SK-N-SH (cell line): ENCODE measurements around the gene SH3GLB2. TPM values are rescaled to one million over a fixed set of nuclear protein-coding genes. Genes with fewer than 3 reads are reported as not detected.

Experiments
- CTCF ChIA-PET: fragments of 300-600, 350-600 bp; formaldehyde crosslinking; extraction: SDS; loops from one replicate; lab custom pipeline; 2021; lab: Yijun Ruan, JAX
- POLR2A ChIA-PET: fragments of 350-600 bp; sonication (Branson Sonifier 250); formaldehyde crosslinking; extraction: SDS; loops from one replicate; lab custom pipeline; 2020; ENCODE audit warnings: antibody characterized with exemption, inconsistent platforms; lab: Yijun Ruan, JAX
- DNase-seq: peaks from one replicate; pipeline ENCODE4 v3.0.0; 2012
- H2AFZ ChIP-seq: fragments of 200-600 bp; sonication (generic); 2 replicates; pipeline ENCODE4 v1.8.1; 2016; ENCODE audit warnings: antibody characterized with exemption, mild to moderate bottlenecking, low read depth
- H3F3A ChIP-seq: fragments of 200-600 bp; sonication (generic); replicated peaks from 2 replicates; pipeline ENCODE3; 2016; ENCODE audit warnings: antibody characterized with exemption, mild to moderate bottlenecking; ENCODE audit not compliant: insufficient read depth
- H3K27ac ChIP-seq, 2 experiments: fragments of 200-500 bp in 1 of 2; fragments of 200-600 bp in 1 of 2; sonication (Bioruptor generic) in 1 of 2; sonication (generic), shearing (Covaris generic) in 1 of 2; 2 replicates each; pipeline versions ENCODE4 v1.5.1 to v1.6.1; 2014 to 2016; ENCODE audit warnings: low read depth in 2 of 2, inconsistent platforms in 1 of 2, low read length in 1 of 2, mild to moderate bottlenecking in 1 of 2, mixed read lengths in 1 of 2
- H3K27me3 ChIP-seq: fragments of 200-600 bp; sonication (generic), shearing (Covaris generic); 2 replicates; pipeline ENCODE4 v1.6.1; 2016; ENCODE audit warnings: mixed run types; ENCODE audit not compliant: insufficient read depth
- H3K36me3 ChIP-seq, 2 experiments: fragments of 200-500 bp in 1 of 2; fragments of 200-600 bp in 1 of 2; sonication (Bioruptor generic) in 1 of 2; sonication (generic) in 1 of 2; replicated peaks in 1 of 2; 2 replicates each; pipeline versions ENCODE3 to v1.5.1; 2014 to 2016; ENCODE audit warnings: low read length in 1 of 2, mild to moderate bottlenecking in 1 of 2; ENCODE audit not compliant: insufficient read depth in 2 of 2, control insufficient read depth in 1 of 2
- H3K4me1 ChIP-seq, 2 experiments: fragments of 200-500 bp in 1 of 2; fragments of 200-600 bp in 1 of 2; sonication (Bioruptor generic) in 1 of 2; sonication (generic), shearing (Covaris generic) in 1 of 2; 2 replicates each; pipeline versions ENCODE4 v1.5.1 to v1.6.1; 2014 to 2016; ENCODE audit warnings: low read depth in 1 of 2, low read length in 1 of 2, mixed run types in 1 of 2; ENCODE audit not compliant: insufficient read depth in 2 of 2, control insufficient read depth in 1 of 2
- H3K4me2 ChIP-seq: fragments of 200-600 bp; sonication (generic), shearing (Covaris generic); 2 replicates; pipeline ENCODE4 v1.6.1; 2017; ENCODE audit warnings: mixed run types
- H3K4me3 ChIP-seq, 2 experiments: fragments of 200-500 bp in 1 of 2; fragments of 200-600 bp in 1 of 2; sonication (Bioruptor generic) in 1 of 2; sonication (generic), shearing (Covaris generic) in 1 of 2; 2 replicates each; pipeline versions ENCODE4 v1.5.1 to v1.8.1; 2014 to 2016; ENCODE audit warnings: low read depth in 2 of 2, inconsistent platforms in 1 of 2, low read length in 1 of 2, mild to moderate bottlenecking in 1 of 2, mixed read lengths in 1 of 2, moderate library complexity in 1 of 2
- H3K79me2 ChIP-seq: fragments of 200-600 bp; sonication (generic); 2 replicates; pipeline ENCODE4 v1.8.1; 2017; ENCODE audit warnings: mild to moderate bottlenecking; ENCODE audit not compliant: insufficient read depth
- H3K9ac ChIP-seq: fragments of 200-600 bp; sonication (generic); 2 replicates; pipeline ENCODE4 v1.6.1; 2017; ENCODE audit warnings: mixed run types
- H3K9me2 ChIP-seq: fragments of 200-600 bp; sonication (generic); 2 replicates; pipeline ENCODE4 v1.6.1; 2017; ENCODE audit warnings: mixed run types
- H3K9me3 ChIP-seq: fragments of 200-600 bp; sonication (generic); 2 replicates; pipeline ENCODE4 v1.6.1; 2017; ENCODE audit warnings: mixed run types, mild to moderate bottlenecking, moderate library complexity
- H4K20me1 ChIP-seq: fragments of 200-600 bp; sonication (generic); 2 replicates; pipeline ENCODE4 v1.6.1; 2017; ENCODE audit warnings: mild to moderate bottlenecking, mixed run types; ENCODE audit not compliant: insufficient read depth
- CTCF ChIP-seq: fragments of 200-600 bp; sonication (generic); IDR thresholded peaks from 2 replicates; pipeline ENCODE4 v1.6.1; 2017; ENCODE audit warnings: antibody characterized with exemption, mild to moderate bottlenecking, moderate library complexity
- EZH2phosphoT487 ChIP-seq: fragments of 200-600 bp; sonication (generic); IDR thresholded peaks from 2 replicates; pipeline ENCODE4 v1.6.1; 2017; ENCODE audit warnings: low read depth, mixed run types, mild to moderate bottlenecking, antibody characterized with exemption, moderate library complexity, borderline replicate concordance
- JUND ChIP-seq: IDR thresholded peaks from 2 replicates; pipeline ENCODE4 v1.4.0; 2012
- POLR2AphosphoS5 ChIP-seq: IDR thresholded peaks from 2 replicates; pipeline ENCODE4 v1.6.1; 2012; ENCODE audit warnings: low read depth, low read length
- RAD21 ChIP-seq: IDR thresholded peaks from 2 replicates; pipeline ENCODE4 v1.6.1; 2012; ENCODE audit warnings: mild to moderate bottlenecking, low read length
- RCOR1 ChIP-seq: fragments of 150-350 bp; IDR thresholded peaks from 2 replicates; pipeline ENCODE4 v1.6.1; 2017; ENCODE audit warnings: antibody characterized with exemption, low read length
- RFX5 ChIP-seq: IDR thresholded peaks from 2 replicates; pipeline ENCODE4 v1.6.1; 2012; ENCODE audit warnings: mild to moderate bottlenecking, improper control_type of control experiment, low read length
- RXRA ChIP-seq: IDR thresholded peaks from 2 replicates; pipeline ENCODE4 v1.4.0; 2012; ENCODE audit warnings: low read depth, mild to moderate bottlenecking, borderline replicate concordance
- SIN3A ChIP-seq: IDR thresholded peaks from 2 replicates; pipeline ENCODE4 v1.6.1; 2012; ENCODE audit warnings: low read depth, mild to moderate bottlenecking, low read length, moderate library complexity, borderline replicate concordance
- SMC3 ChIP-seq: IDR thresholded peaks from 2 replicates; pipeline ENCODE4 v1.6.1; 2012; ENCODE audit warnings: low read depth, low read length, improper control_type of control experiment
- TAF1 ChIP-seq: IDR thresholded peaks from 2 replicates; pipeline ENCODE4 v1.6.1; 2012; ENCODE audit warnings: low read depth, mild to moderate bottlenecking, low read length, moderate library complexity, borderline replicate concordance
- USF2 ChIP-seq: fragments of 150-350 bp; IDR thresholded peaks from 2 replicates; pipeline ENCODE4 v1.6.1; 2017; ENCODE audit warnings: antibody characterized with exemption, low read length, low read depth, borderline replicate concordance
- YY1 ChIP-seq: IDR thresholded peaks from 2 replicates; pipeline ENCODE4 v1.4.0; 2012; ENCODE audit warnings: low read depth, mild to moderate bottlenecking
- WGBS: methylation state at CpG from one replicate; pipeline ENCODE4 v1.1.6; 2017; ENCODE audit warnings: low lambda C conversion rate; 5-methylcytosine and 5-hydroxymethylcytosine counted together
- polyA plus RNA-seq, 3 experiments: library from polyadenylated mRNA; depleted of rRNA; stranded (reverse); fragments of >200 nt; gene quantifications; 2 replicates each; pipeline ENCODE4 v1.2.3, GENCODE V29; 2012
- TF ChIP-seq, protein P1 (sequence below): IDR thresholded peaks from 2 replicates; pipeline ENCODE4 v1.4.0; 2012; ENCODE audit warnings: low read depth

SH3GLB2 gene
- polyA plus RNA-seq, 1 of the 3 experiments (the other 2 are of a cell fraction) = 94.4 TPM

DNA sequence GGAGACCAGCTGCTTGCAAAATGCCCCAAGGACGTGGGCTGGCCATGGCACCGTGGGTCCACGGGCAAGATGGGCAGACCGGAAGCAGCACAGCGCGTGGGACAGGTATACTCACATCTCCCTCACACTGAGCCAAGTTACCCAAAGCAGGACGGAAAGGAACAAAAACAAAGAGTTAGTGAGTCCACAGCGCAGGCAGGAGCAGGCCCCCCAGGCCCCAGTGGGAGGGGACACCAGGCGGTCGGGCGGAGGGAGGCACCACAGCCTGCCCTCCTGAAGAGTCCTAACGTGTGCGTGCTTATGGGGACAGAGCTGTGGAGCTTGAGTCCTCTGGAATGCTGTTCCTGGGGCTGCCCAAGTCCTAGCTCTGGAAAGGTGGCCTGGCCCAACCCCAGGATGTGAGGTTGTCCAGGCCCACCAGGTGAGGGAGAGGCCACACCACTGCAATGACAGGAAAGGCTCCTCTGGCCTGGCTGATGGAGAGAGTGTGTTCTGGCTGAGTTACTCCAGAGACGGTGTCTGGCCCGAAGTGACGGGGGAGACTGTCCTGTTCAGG is 15.2 kb downstream of the SH3GLB2 start:
- H3K4me2 ChIP-seq = no peak overlapping the region
- ChIA-PET POLR2A (interaction anchor here (1.4 kb wide), 1 partner anchor 9 kb away, joined by 4 read pairs; no protein-coding TSS in a partner anchor), CTCF (interaction anchor here (1.0 kb wide), 1 partner anchor 10 kb away, joined by 3 read pairs; no protein-coding TSS in a partner anchor)
- H3K9me3 ChIP-seq = no peaks in the 10 kb centered on the region
- H3K36me3 ChIP-seq = peaks cover 7 to 45% of the 10 kb centered on the region in 2 experiments
- H3K9ac ChIP-seq = no peak overlapping the region
- no peak overlapping the region for H2AFZ ChIP-seq
- WGBS = 97% methylated on average over 13 of the region's 16 CpGs
- no peaks in the 10 kb centered on the region for H3K27me3 ChIP-seq
- H3K79me2 ChIP-seq = no peaks in the 10 kb centered on the region
- H4K20me1 ChIP-seq = no peaks in the 10 kb centered on the region
- H3K4me1 ChIP-seq = no peaks in the 10 kb centered on the region; a peak in 1 of 4 replicates
- TF ChIP-seq USF2 (no peak), JUND (no peak), RCOR1 (no peak), POLR2AphosphoS5 (no peak), SIN3A (no peak), YY1 (no peak), TAF1 (no peak), SMC3 (no peak)
- H3K4me3 ChIP-seq = no peak overlapping the region
- H3F3A ChIP-seq = peaks cover 5% of the 10 kb centered on the region
- H3K9me2 ChIP-seq = no peaks in the 10 kb centered on the region
- no peak for DNase-seq
- no peak overlapping the region for H3K27ac ChIP-seq

DNA sequence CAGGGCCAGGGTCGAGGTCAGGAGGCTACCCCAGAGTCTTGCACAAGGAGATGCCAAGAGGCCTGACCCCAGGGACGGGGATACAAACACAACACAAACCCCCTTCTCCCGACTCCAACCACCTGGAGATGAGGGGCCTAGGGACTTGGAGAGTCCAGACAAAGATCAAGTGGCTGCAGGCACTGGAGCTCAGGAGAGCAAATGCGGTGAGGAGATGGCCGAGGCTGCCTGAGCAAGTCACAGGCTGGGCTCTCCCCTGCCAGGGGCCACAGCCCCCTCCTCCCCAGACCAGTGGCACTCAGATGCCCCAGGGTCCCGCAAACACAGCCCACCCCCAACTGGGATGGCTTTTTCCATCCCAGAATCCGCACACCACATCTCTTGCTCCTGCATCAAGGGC is 15.8 kb downstream of the SH3GLB2 start:
- 82% methylated on average over 5 of the region's 7 CpGs for WGBS
- Histone ChIP-seq H3K4me3 (no peak overlapping the region), H3K79me2 (no peaks in the 10 kb centered on the region), H2AFZ (no peak overlapping the region), H3K27me3 (no peaks in the 10 kb centered on the region), H3K27ac (no peak overlapping the region; a peak in 1 of 4 replicates), H3K9me3 (no peaks in the 10 kb centered on the region), H3K4me1 (no peaks in the 10 kb centered on the region; a peak in 1 of 4 replicates), H3K9ac (no peak overlapping the region), H4K20me1 (no peaks in the 10 kb centered on the region), H3K36me3 (peaks cover 6 to 52% of the 10 kb centered on the region in 2 experiments), H3F3A (peaks cover 7% of the 10 kb centered on the region), H3K9me2 (no peaks in the 10 kb centered on the region), H3K4me2 (no peak overlapping the region)
- TF ChIP-seq USF2 = no peak
- ChIA-PET POLR2A (interaction anchor here (1.4 kb wide), 1 partner anchor 10 kb away, joined by 4 read pairs; no protein-coding TSS in a partner anchor), CTCF (interaction anchor here (1.0 kb wide), 1 partner anchor 10 kb away, joined by 3 read pairs; no protein-coding TSS in a partner anchor)
- DNase-seq = no peak

GRCh38 chr9:129011761-129012181 is 16.4 kb downstream of the SH3GLB2 start:
- H3K4me1 ChIP-seq = no peaks in the 10 kb centered on the region; a peak in 1 of 4 replicates
- CTCF ChIA-PET = interaction anchor here (1.0 kb wide), 1 partner anchor 11 kb away, joined by 3 read pairs; no protein-coding TSS in a partner anchor
- H3K9me3 ChIP-seq = no peaks in the 10 kb centered on the region
- no peak overlapping the region for H3K9ac ChIP-seq
- 0 out of 2 replicates have a peak, but pooled peaks cover 3% of the 10 kb centered on the region for H4K20me1 ChIP-seq
- POLR2A ChIA-PET = no interaction called here
- H3F3A ChIP-seq = peaks cover 13% of the 10 kb centered on the region
- 90% methylated on average over 4 of the region's 11 CpGs for WGBS
- no peaks in the 10 kb centered on the region for H3K9me2 ChIP-seq
- H3K27ac ChIP-seq = no peak overlapping the region
- no peak overlapping the region for H3K4me3 ChIP-seq
- peaks cover 3 to 54% of the 10 kb centered on the region in 2 experiments for H3K36me3 ChIP-seq
- H3K4me2 ChIP-seq = no peak overlapping the region
- DNase-seq = no peak
- no peaks in the 10 kb centered on the region for H3K79me2 ChIP-seq
- no peak overlapping the region for H2AFZ ChIP-seq
- no peaks in the 10 kb centered on the region for H3K27me3 ChIP-seq
- TF ChIP-seq RXRA = no peak
- no peak for TF ChIP-seq TAF1
- no peak for TF ChIP-seq USF2
- no peak for TF ChIP-seq JUND
- no peak for TF ChIP-seq YY1
- TF ChIP-seq, protein P1, sequence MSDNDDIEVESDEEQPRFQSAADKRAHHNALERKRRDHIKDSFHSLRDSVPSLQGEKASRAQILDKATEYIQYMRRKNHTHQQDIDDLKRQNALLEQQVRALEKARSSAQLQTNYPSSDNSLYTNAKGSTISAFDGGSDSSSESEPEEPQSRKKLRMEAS = no peak
- no peak for TF ChIP-seq EZH2phosphoT487
- TF ChIP-seq CTCF = no peak
- TF ChIP-seq RFX5 = no peak
- no peak for TF ChIP-seq RAD21
